GM10847 (cell line): ENCODE data around the gene MAGI1.

Source experiments
- POLR2A ChIP-seq: IDR thresholded peaks from 2 replicates; pipeline ENCODE4 v1.6.1; 2011; ENCODE audit not compliant: insufficient read length; ENCODE audit errors: extremely low read depth

Gene MAGI1

GRCh38 chr3:65596571-65597225, 442.0 kb downstream of the MAGI1 start:
- TF ChIP-seq POLR2A = no peak

DNA sequence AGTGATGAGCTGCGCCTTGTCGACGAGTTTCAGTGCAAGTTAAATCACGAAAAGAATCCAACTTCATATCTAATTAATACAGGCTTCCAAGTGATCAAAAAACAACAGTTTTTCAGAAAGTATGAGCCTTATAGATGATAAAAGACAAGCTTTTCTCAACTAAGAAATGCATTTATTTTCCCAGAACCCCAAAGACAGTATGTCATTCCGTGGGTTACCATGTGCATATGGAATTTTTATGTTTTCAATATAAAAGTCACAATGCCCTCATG, 442.8 kb downstream of the MAGI1 start:
- no peak for TF ChIP-seq POLR2A

DNA sequence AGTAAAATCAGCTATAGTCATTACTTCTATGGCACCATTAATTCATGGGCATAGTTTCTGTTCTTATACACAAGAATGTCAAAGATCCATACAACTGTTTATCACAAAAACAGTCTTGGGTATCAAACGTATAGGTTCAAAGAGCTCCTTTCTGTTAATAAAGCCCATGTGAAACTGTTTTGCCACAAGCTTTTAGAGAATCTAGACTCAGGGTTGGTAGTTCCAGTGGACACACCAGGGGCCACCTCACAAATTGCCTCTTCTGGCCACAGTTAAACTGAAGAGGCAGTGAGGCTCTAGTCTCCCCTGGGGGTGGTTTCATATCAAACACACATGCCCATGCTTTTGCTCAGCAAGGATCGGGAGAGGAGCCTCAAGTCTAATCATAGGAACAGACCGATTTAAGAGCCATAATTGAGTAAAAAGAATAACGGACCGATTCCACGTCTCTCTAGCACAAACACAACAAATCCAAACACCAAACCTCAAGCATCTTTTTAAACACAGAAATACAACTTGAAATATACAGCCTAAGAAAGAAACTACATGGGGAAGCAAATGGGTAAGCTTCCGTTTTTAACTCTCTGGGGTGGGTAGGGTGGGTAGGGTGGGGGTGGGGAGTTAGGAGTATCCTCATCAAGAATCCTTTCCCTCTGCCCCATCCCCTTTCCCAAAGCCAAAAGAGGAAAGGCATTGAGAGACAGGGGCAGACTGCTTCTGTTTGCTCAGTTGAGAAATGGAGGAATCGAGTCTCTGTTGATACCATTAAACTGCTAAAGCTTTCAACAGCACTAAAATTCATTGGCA, 443.3 kb downstream of the MAGI1 start:
- no peak for TF ChIP-seq POLR2A

- no peak for TF ChIP-seq POLR2A
Observed at GRCh38 chr3:65593780-65594752, 444.7 kb downstream of the MAGI1 start.

GRCh38 chr3:65591313-65591712, 447.4 kb downstream of the MAGI1 start:
- no peak for TF ChIP-seq POLR2A

- TF ChIP-seq POLR2A = no peak
Observed at GRCh38 chr3:65588884-65589283, 449.8 kb downstream of the MAGI1 start.

GRCh38 chr3:65587650-65588439, 450.9 kb downstream of the MAGI1 start:
- no peak for TF ChIP-seq POLR2A

DNA sequence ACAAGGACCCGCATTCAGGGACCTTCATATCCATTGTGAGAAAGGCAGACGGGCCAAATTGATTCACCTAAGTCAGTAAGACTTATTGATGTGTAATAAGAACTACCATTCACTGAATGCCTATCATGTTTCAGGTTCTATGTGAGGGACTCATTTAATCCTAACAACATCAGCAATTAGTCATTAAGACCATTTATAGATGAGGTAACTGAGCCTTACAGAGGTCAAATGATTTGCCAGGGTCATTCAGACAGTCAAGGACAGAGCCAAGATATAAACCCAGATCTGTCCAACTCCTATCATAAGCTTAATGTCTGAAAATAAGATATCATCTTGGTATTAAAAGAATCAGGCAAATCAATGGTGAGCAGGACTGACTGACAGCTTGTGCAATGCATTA, 453.8 kb downstream of the MAGI1 start:
- TF ChIP-seq POLR2A = no peak

DNA sequence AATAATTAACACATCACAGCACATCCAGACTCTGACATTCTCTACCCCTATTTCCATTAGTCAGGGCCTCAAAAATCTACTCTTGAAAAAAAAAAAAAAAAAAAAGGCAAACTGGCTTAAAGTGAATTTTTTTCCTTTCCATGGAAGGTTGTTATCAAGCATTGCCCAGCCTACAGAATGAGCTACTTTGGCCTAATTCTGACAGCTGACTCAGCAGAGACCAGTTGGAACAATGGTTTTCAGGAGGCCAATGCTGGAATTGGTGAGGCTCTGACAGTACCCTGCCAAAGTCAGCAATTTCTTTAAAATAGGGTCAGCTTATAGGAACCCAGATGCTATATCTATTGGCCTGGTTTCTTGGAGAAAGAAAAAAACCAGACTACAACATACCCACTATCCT, 454.7 kb downstream of the MAGI1 start:
- TF ChIP-seq POLR2A = no peak

DNA sequence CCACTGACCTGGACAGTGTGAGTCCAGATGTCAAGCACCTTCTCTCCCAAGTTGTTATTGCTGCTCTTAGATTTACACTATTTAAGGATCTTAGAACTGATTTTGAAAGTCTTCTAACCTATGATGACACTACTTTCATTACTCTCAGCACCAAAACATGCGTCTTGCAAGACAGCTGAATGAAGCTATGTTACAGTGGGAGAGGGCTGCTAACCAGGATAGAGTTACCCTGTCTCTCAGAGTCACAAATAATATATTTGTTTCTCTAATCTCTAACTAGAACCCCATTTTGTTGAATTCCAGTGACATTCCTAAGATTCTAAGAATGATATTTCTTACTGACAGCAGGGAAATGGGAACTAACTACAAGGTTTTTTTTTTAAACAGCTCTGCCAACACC, 455.5 kb downstream of the MAGI1 start:
- TF ChIP-seq POLR2A = no peak

- no peak for TF ChIP-seq POLR2A
Observed at GRCh38 chr3:65582012-65582717, 456.6 kb downstream of the MAGI1 start.

- no peak for TF ChIP-seq POLR2A
Observed at GRCh38 chr3:65581313-65581712, 457.4 kb downstream of the MAGI1 start.

DNA sequence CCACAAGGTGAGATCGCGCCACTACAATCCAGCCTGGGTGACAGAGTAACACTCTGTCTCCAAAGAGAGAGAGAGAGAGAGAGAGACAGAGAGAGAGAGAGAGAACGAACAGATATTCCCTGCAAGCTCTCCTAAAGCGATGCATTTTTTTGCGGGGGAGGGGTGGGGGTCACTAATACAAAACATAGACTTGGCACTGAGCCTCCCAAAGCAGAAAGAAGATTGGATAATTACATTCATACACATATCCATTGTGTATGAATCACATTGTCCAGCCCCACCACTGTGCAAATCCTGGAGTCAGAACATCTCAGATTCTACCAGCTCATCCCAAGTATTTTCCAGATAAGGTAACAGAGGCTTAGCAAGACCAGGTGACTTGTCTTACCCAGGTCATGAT, 459.9 kb downstream of the MAGI1 start:
- no peak for TF ChIP-seq POLR2A

DNA sequence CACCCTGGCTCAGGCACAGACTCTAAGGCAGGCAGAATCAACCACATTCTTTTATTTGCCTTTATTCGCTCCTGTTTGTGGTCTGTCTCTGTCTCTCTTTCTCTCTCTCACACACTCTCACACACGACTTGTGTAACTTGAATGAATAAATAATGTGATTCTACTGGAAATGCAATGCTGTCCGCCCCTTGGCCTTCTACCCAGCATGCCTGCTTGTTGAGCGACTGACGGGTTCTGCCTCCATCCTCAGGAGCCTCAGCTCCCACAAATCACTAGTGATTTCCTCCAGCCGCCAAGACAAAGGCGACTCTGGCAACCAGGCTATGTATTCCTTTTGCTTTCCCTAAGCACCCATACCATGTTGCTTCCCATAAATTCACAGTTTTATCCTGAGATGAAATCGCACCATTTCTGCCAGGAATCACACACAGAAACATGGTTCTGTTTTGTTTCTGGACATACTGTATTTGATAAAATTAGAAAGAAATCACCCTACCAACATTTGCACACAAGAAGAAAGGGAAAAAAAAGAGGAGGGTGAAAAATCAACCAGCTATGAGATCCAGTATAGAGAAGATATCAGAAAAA, 460.8 kb downstream of the MAGI1 start:
- TF ChIP-seq POLR2A = no peak
